Stomach smooth muscle (tissue), 2 donors: ENCODE results near the gene PUM1.

Source experiments
- H3K27ac ChIP-seq: one replicate; pipeline ENCODE4 v1.7.0; 2013; ENCODE audit warnings: mild to moderate bottlenecking, low read length, inconsistent platforms
- H3K27me3 ChIP-seq, 2 donors: one replicate each; pipeline ENCODE4 v1.7.0; 2013; ENCODE audit warnings: low read length in 2 of 2; ENCODE audit not compliant: insufficient read depth in 2 of 2, control insufficient read depth in 1 of 2
- H3K36me3 ChIP-seq, 2 donors: one replicate each; pipeline ENCODE4 v1.7.0; 2013; ENCODE audit warnings: low read length in 2 of 2; ENCODE audit not compliant: control insufficient read depth in 2 of 2, insufficient read depth in 2 of 2
- H3K4me1 ChIP-seq: one replicate; pipeline ENCODE4 v1.7.0; 2013; ENCODE audit warnings: low read length; ENCODE audit not compliant: control insufficient read depth, insufficient read depth
- H3K4me3 ChIP-seq, 2 donors: one replicate each; pipeline ENCODE4 v1.7.0; 2013; ENCODE audit warnings: low read length in 2 of 2
- H3K9ac ChIP-seq, 2 donors: one replicate each; pipeline ENCODE4 v1.7.0; 2013; ENCODE audit warnings: low read length in 2 of 2, mild to moderate bottlenecking in 1 of 2
- H3K9me3 ChIP-seq, 2 donors: one replicate each; pipeline ENCODE4 v1.7.0; 2013; ENCODE audit warnings: low read length in 2 of 2; ENCODE audit not compliant: control insufficient read depth in 2 of 2
- donor health status: healthy.
- donor health status: Pancreatic carcinoma.

PUM1 gene

DNA sequence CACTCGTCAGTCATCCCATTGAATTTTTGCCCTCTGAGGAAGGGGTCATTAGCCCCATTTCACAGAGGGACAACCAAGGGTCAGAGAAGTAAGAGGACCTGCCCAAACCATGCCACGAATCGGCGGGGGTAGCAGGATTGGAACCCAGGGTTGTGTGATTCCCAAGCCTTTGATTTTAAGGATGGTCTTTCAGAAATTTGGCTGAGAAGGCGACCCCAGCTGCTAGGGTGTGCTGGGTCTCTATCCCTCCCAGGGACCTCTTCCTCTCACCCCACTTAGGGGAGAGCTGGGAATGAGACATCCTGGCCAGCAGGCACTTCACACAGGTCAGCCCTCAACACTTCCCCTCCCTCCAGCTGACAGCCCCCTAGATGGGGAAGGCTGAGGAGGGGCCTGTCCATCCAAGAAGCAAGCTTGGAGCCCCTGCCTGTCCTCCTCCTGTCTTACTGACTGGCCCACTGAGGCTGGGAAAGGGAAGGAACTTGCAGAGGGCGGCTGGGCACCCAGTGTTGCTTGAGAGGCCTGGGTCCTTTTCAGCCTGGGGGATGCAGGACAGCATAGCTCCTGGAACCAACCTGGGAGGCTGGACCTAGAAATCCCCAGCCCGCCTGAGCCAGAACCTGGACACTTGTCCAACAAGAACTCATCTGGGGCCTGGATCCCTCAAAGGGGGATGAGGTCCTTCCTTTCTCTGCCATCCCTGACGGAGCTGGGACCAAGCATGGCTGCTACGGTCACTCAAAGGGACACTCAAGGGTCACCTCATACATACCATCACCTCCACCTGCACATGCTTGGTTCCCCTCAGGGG lies 158.7 kb downstream of the PUM1 start:
- peak overlapping the region; percentile 69 to 86 for H3K4me3 ChIP-seq
- no peaks in the 10 kb centered on the region for H3K27me3 ChIP-seq
- peak overlapping the region; percentile 77 to 79 for H3K9ac ChIP-seq
- H3K9me3 ChIP-seq, result no peaks in the 10 kb centered on the region
- H3K27ac ChIP-seq, result peak overlapping the region; percentile 64
- H3K4me1 ChIP-seq, result peaks cover 67% of the 10 kb centered on the region
- H3K36me3 ChIP-seq, result no peaks in the 10 kb centered on the region

GRCh38 chr1:30905916-30906620 lies 159.4 kb downstream of the PUM1 start:
- H3K9ac ChIP-seq, result peak overlapping the region; percentile 21 to 77
- peak overlapping the region; percentile 64 for H3K27ac ChIP-seq
- peaks cover 72% of the 10 kb centered on the region for H3K4me1 ChIP-seq
- no peaks in the 10 kb centered on the region for H3K36me3 ChIP-seq
- no peaks in the 10 kb centered on the region for H3K9me3 ChIP-seq
- no peaks in the 10 kb centered on the region for H3K27me3 ChIP-seq
- H3K4me3 ChIP-seq, result peak overlapping the region; percentile 69 to 86

GRCh38 chr1:30905403-30905802 lies 160.1 kb downstream of the PUM1 start:
- H3K27ac ChIP-seq, result peak overlapping the region; percentile 64
- H3K36me3 ChIP-seq, result no peaks in the 10 kb centered on the region
- peak overlapping the region; percentile 1 to 36 for H3K9ac ChIP-seq
- H3K4me1 ChIP-seq, result peaks cover 74% of the 10 kb centered on the region
- H3K4me3 ChIP-seq, result peak overlapping the region in 1 of 2 donors; percentile 86
- no peaks in the 10 kb centered on the region for H3K9me3 ChIP-seq
- no peaks in the 10 kb centered on the region for H3K27me3 ChIP-seq

DNA sequence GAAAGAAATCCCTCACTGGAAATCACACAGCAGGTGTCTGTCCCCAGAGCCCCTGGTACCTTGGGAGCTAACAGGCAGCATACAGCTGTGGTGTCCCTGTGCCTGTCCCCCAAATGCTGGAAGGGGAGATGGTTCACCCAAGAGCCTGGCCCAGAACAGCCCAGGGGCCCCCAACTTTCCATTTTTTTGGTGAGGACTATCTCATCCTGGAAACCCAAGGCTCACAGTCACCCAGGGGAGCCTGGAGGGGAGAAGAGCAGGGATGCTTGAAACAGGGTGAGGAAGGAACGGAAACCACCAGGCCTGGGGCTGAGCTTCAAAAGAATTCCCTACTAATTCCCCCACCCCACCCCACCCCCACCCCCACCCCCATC lies 160.6 kb downstream of the PUM1 start:
- H3K27me3 ChIP-seq, result no peaks in the 10 kb centered on the region
- H3K4me1 ChIP-seq, result peaks cover 75% of the 10 kb centered on the region
- no peak overlapping the region for H3K4me3 ChIP-seq
- no peaks in the 10 kb centered on the region for H3K9me3 ChIP-seq
- H3K27ac ChIP-seq, result peak overlapping the region; percentile 62
- H3K36me3 ChIP-seq, result no peaks in the 10 kb centered on the region
- no peak overlapping the region for H3K9ac ChIP-seq

DNA sequence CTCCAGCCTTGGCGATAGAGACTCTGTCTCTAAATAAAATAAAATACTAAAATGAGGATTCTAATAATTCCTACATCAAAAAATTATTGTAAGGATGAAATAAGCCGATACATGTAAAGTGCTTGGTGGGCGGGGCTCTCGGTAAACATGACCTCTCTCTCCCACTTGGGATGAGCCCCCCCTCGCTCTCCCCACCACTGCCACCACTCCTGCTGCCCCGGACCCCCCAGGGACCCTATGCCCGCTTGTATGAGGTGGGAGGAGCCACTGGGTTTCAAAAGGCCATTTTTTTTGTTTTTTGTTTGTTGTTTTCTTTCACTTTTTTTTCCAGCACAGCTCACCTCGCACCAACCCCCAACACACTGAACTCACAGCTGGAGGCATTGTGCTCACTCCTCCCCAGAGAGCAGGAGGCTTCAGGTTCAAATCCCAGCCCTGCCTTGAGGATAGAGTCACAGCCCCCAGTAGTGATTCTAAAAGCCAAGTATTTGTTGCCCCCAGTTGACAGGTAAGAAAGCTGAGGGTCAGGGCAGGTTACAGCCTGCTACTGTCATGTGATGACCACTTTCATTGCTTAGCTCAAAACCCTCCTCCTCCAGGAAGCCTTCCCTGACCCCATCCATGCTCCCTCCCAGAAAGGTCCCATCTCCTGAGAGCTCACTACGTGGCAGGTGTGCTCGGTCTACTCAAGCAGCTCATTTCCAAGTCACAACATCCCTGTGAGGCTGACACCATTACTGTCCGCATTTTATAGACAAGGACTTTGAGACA lies 161.1 kb downstream of the PUM1 start:
- Histone ChIP-seq H3K27ac (peak overlapping the region; percentile 62), H3K4me1 (peaks cover 77% of the 10 kb centered on the region), H3K9me3 (no peaks in the 10 kb centered on the region), H3K36me3 (peaks cover 0 to 3% of the 10 kb centered on the region in 2 donors), H3K4me3 (no peak overlapping the region), H3K9ac (no peak overlapping the region), H3K27me3 (no peaks in the 10 kb centered on the region)

- Histone ChIP-seq H3K4me3 (peak overlapping the region; percentile 15 to 33), H3K9ac (peak overlapping the region; percentile 6 to 29), H3K27ac (peak overlapping the region; percentile 78), H3K4me1 (peaks cover 74% of the 10 kb centered on the region), H3K27me3 (no peaks in the 10 kb centered on the region), H3K36me3 (peaks cover 0 to 3% of the 10 kb centered on the region in 2 donors), H3K9me3 (no peaks in the 10 kb centered on the region)
These were observed 162.0 kb downstream of the PUM1 start for GRCh38 chr1:30903343-30904034.

- Histone ChIP-seq H3K27me3 (no peaks in the 10 kb centered on the region), H3K4me3 (peak overlapping the region; percentile 22 to 33), H3K36me3 (peaks cover 0 to 3% of the 10 kb centered on the region in 2 donors), H3K27ac (peak overlapping the region; percentile 78), H3K4me1 (peaks cover 79% of the 10 kb centered on the region), H3K9me3 (no peaks in the 10 kb centered on the region), H3K9ac (peak overlapping the region; percentile 12 to 29)
These were observed 162.8 kb downstream of the PUM1 start for GRCh38 chr1:30902593-30903290.

DNA sequence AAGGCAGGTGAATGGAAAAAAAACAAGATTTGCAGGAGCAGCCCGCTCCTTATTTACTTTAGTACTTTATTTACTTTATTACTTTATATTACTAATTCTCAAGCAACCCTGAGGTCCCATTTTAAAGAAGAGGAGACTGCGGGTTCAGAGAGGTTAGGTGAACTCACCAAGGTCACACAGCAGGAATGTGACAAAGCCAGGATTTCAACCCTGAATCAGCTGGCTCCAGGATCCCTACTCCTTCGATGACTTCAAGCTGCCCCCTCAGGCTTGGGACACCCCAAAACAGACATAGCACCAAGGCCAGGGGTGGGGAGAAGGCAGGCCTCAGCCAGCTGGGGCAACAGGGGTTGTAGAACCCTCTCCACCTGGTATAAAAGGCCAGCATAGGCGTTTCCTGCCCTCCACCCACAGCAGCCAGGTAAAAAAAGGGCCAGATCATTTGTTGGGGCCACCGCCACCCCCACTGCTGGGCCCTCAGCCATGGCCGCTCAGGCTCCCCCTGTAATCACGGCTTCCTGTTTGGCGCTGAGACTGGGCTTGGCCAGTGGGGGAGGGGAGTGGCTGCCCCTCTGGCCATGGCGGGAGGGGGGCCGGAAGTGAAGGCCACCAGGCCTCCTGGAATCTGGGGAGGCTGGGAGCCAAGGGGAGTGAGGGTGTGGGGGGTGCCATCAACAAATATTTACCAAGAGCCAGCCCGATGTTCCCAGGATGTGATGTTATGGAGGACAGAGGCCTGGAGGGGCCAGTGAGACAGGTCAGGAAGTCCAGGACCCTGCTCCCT lies 163.5 kb downstream of the PUM1 start:
- Histone ChIP-seq H3K36me3 (peaks cover 0 to 3% of the 10 kb centered on the region in 2 donors), H3K9ac (peak overlapping the region; percentile 36 to 40), H3K4me3 (peak overlapping the region in 1 of 2 donors; percentile 22), H3K27me3 (no peaks in the 10 kb centered on the region), H3K27ac (peak overlapping the region; percentile 78), H3K9me3 (no peaks in the 10 kb centered on the region), H3K4me1 (peaks cover 80% of the 10 kb centered on the region)

DNA sequence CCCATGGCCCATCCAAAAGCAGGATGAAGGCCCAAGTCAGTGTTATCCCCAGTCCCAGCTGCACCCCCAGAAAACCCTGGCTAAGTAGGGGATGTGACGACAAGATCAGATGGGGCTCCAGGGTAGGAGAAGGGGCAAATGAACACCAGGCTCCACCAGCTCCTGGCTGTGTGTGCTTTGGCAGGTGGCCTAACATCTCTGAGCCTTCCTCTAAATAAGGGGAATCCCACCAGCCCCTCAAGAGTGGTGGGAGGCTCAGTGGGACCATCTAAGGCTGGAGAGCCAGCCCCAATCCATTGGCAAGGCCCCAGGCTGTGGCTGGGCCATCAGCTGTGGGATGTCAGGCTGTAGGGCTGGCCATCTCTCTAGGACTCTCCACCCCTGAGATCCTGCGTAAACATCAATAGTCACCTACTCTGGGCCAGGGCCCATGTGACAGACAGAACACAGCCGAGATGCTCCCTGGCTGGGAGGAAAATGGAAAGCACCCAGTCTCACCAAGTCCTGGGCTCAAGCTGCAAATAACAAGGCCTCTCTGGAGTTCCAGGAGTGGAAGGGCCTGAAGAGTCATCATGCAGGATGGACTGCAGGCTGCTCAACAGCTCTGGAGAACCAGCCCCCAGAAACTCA lies 164.5 kb downstream of the PUM1 start:
- H3K27ac ChIP-seq, result peak overlapping the region; percentile 78
- peak overlapping the region in 1 of 2 donors; percentile 40 for H3K9ac ChIP-seq
- peaks cover 0 to 3% of the 10 kb centered on the region in 2 donors for H3K36me3 ChIP-seq
- no peaks in the 10 kb centered on the region for H3K27me3 ChIP-seq
- peaks cover 80% of the 10 kb centered on the region for H3K4me1 ChIP-seq
- peak overlapping the region in 1 of 2 donors; percentile 13 for H3K4me3 ChIP-seq
- no peaks in the 10 kb centered on the region for H3K9me3 ChIP-seq
